ENCODE data around the gene CD226. TPM values are rescaled to one million over a fixed set of nuclear protein-coding genes. Genes with fewer than 3 reads are reported as not detected.
"Not testable (repeated sequence)": the region's sequence is repeated elsewhere in the genome, so short reads cannot be mapped to it uniquely, and the experiment has no call there.

CD226 gene
- total RNA-seq, 1 experiment from 2014 or later = 0.69 TPM

GRCh38 chr18:69872661-69873060 lies 75.0 kb downstream of the CD226 start:
- DNase-seq (ENCODE audit: low read depth) = no peak

DNA sequence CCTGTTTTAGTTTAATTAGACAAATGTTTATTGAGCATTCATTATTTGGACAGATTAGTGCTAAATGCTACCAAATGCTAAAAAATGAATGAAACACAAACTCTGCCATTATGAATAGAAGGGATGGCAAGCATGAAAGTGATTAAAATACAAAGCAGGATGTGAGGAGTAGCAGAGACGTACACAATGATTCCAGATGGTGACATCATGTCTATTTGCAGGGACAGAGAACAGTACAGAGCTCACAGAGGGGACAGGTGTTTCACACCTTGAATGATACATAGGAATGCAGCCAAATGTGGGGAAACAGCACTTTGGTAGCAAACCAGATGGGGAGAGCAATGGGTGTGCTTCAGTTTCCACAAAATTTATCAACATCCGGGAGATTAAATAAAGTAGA lies 76.3 kb downstream of the CD226 start:
- DNase-seq (ENCODE audit: low read depth) = no peak

- DNase-seq (ENCODE audit: low read depth) = no peak
Observed at GRCh38 chr18:69870736-69871135, 76.9 kb downstream of the CD226 start.

DNA sequence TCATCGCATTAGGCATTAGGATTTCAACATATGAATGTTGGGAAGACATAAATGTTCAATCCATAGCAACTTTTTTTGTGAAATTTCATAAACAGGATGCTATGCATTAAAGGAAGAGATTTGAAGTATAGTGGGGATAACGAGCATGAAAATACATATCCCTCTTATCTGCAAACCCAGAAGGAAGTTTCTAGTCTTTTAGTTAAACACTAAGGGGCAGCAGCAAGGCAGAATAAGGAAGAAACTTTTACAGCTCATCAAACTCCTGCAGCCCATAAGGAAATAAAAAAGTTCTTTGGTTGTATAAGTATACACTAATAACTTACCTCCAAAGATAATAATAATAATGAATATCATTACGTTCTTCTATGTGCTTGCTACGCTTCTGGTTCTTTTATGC lies 81.5 kb downstream of the CD226 start:
- DNase-seq (ENCODE audit: low read depth) = no peak

DNA sequence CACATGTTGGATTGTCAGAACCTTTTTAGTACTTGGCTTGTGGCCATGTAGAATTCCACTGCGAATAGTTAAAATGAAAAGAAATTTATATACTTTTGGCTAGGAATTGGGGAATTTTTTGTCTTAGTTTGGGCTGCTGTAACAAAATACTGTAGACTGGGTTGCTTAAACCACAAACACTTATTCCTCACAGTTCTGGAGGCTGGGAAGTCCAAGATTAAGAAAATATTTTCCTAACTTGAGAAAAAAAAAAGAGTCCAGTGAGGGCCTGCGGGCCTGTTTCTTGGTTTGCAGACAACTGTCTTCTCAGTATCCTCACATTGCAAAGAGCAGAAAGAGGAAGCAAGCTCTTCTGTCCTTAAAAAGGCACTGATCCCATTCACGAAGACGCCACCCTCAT lies 81.9 kb downstream of the CD226 start:
- no peak for DNase-seq (ENCODE audit: low read depth)

DNA sequence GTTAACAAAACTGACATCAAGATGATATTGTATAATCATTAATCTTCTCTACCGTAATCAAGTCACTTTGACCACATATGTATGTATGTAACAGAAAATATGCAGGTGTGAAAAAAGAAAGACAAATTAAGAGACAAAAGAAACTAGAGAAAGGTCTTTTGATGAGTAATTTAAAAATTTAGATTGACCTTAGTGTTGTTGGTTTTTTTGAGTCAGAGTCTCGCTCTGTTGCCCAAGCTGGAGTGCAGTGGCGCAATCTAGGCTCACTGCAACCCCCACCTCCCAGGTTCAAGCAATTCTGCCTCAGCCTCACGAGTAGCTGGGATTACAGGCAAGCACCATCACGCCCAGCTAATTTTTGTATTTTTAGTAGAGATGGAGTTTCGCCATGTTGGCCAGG lies 82.9 kb downstream of the CD226 start:
- DNase-seq (ENCODE audit: low read depth) = not testable (repeated sequence)

DNA sequence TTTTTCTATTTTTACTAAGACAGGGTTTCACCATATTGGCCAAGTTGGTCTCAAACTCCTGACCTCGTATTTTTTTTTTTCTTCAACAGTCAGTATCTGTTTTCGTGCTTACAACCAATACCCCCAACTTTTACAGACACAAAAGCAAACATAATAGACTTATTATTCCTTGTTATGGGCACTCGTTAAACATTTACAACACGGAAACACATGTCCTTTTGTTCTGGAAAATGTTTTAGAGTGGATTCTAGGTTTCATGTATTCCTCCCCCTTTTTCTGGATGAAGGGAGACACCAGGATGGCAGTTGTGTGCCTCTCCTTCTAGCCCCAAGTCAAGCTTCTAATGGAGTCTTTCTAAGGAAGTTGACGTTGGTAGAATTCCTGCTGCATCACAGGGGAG lies 88.8 kb downstream of the CD226 start:
- no peak for DNase-seq (ENCODE audit: low read depth)

GRCh38 chr18:69854455-69854854 lies 93.2 kb downstream of the CD226 start:
- DNase-seq (ENCODE audit: low read depth) = no peak

DNA sequence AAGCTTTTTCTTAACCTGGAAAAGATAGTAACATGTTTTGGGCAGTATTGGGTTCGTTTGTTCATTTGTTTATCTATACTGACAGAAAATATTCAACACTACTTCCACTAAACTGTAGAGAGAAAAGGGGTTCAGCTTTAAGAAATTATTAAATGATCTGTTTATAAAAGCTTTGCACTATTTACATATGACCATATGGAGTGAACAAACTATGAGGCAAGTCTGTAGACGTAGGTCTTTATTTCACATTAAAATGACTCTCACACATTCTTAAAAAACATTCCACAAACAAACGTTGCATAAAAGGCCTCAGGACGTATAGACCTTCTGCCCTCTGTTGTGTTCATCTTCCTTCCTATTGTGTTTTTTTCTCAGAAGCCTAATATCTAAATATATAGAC lies 94.6 kb downstream of the CD226 start:
- DNase-seq (ENCODE audit: low read depth) = no peak

DNA sequence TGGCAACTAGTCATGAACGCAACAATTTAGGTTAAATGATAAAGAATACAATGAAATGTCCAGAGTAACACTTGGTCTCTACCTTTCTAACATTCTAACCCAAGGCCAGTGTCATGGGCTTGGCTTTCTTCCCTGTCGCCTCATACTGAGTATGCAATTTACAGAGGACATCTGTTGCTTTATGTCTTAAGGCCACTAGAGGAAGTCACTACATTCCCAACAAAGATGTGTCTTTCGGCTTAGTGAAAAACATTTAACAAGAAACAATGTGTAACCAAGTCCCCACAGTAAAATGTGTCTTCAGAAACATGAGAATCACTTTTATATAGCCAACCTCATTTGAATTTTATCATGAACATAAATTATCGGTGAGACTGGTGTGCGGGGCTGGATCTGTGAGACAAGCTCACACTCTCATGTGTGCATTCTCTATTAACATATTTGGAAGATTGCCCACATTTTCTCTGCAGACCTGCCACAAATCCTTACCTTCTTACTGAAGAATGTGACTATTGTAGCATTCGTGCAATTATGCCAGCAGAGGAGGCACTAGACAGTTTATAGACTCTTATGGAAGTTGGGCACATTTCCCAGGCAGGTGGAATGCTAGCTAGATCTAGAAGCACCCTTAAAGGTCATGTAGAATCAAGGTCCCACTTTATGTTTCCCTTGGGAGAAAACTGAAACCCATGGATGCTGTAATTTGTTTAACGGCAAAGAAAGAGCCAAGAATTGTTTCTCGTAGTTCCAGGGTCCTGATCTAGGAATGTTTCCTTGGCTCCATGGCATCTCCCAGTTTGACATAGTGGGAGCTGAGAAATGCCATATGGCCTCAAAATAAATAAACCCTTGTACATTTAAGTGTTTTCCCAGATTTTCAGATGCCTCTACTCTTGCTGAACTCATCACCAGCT lies 101.8 kb downstream of the CD226 start:
- DNase-seq (ENCODE audit: low read depth) = peak; percentile 18

- no peak for DNase-seq (ENCODE audit: low read depth)
Observed at GRCh38 chr18:69844656-69845055, 103.0 kb downstream of the CD226 start.

- DNase-seq (ENCODE audit: low read depth) = no peak
Observed at GRCh38 chr18:69843015-69843414, 104.7 kb downstream of the CD226 start.

GRCh38 chr18:69841117-69841516 lies 106.6 kb downstream of the CD226 start:
- no peak for DNase-seq (ENCODE audit: low read depth)

- peak; percentile 25 for DNase-seq (ENCODE audit: low read depth)
Observed at GRCh38 chr18:69840445-69840844, 107.2 kb downstream of the CD226 start.

- peak; percentile 28 for DNase-seq (ENCODE audit: low read depth)
Observed at GRCh38 chr18:69840001-69840400, 107.7 kb downstream of the CD226 start.

GRCh38 chr18:69839497-69839896 lies 108.2 kb downstream of the CD226 start:
- DNase-seq (ENCODE audit: low read depth) = no peak

- peak; percentile 64 for DNase-seq (ENCODE audit: low read depth)
Observed at GRCh38 chr18:69838620-69839411, 108.9 kb downstream of the CD226 start.

- no peak for DNase-seq (ENCODE audit: low read depth)
Observed at GRCh38 chr18:69838003-69838402, 109.7 kb downstream of the CD226 start.

- DNase-seq (ENCODE audit: low read depth) = not testable (repeated sequence)
Observed at GRCh38 chr18:69834980-69835379, 112.7 kb downstream of the CD226 start.

DNA sequence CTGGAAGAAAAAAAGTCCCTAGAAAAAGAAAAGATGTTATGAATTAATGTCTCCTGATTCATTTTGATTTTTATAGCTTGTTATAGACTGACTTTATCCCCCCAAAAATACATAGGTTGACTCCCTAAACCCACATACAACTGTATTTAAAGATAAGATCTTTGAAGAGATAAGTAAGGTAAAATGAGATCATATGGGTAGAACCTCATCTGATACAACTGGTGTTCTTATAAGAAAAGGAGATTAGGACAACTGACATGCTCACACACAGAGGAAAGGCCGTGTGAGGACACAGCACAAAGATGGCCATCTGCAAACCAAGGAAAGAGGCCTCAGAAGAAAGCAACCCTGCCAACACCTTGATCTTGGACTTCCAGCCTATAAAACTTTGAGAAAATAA lies 117.5 kb downstream of the CD226 start:
- DNase-seq (ENCODE audit: low read depth) = no peak

- no peak for DNase-seq (ENCODE audit: low read depth)
Observed at GRCh38 chr18:69820538-69820937, 127.1 kb downstream of the CD226 start.

DNA sequence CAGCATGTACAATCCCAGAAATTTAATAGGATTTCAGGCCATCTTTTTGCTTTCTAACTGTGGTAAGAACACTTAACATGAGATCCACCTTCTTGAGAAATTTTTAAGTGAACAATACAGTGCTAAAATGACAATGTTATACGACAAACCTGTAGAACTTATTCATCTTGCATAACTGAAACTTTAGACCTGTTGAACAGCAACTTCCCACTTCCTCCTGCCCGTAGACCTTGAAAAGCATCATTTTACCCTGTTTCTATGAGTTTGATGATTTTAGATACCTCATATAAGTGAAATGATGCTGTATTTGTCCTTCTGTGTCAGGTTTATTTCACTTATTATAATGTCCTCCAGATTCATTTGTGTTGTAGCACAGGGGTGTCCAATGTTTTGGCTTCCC lies 128.2 kb downstream of the CD226 start:
- DNase-seq (ENCODE audit: low read depth) = no peak

All from LHCN-M2 (cell line).